NCI-H1092 treated with DMSO at 0.1 percent for 48 hours (cell line): ENCODE results near the gene IGSF21.
A peak's percentile ranks its signal among the peaks of the same experiment; 100 is the strongest.

ENCODE experiments used
- DNase-seq: peaks from one replicate; lab custom pipeline; 2025; lab: John Stamatoyannopoulos, UW

The IGSF21 gene

GRCh38 chr1:18119771-18120377 lies 12.3 kb downstream of the IGSF21 start:
- DNase-seq, result no peak

- DNase-seq, result no peak
These were observed 13.0 kb downstream of the IGSF21 start for GRCh38 chr1:18120638-18121037.

GRCh38 chr1:18121072-18121820 lies 13.6 kb downstream of the IGSF21 start:
- DNase-seq, result no peak

DNA sequence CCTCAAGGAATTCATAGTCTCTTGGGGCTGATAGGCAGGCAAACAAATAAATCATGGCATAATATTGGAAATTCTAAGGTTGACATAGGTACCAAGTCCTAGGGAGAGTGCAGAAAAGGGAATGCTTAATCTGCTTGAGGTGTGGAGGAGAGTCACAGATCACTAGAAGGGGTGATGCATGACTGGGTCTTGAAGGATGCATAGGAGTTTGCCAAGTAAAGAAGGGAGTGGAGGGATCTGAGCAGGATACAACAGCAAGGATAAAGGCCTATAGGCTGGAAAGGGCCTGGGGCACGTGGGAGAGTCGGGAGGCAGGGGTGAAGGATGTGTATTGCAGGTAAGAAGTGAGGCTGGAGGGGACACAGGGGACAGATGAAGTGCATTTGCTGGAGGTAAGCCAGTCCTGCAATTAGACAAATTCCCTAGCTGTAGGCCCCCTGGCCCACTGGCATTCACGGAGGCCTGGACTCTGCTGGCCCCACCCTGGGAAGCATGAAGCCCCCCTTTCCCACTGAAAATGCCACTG lies 15.9 kb downstream of the IGSF21 start:
- no peak for DNase-seq

DNA sequence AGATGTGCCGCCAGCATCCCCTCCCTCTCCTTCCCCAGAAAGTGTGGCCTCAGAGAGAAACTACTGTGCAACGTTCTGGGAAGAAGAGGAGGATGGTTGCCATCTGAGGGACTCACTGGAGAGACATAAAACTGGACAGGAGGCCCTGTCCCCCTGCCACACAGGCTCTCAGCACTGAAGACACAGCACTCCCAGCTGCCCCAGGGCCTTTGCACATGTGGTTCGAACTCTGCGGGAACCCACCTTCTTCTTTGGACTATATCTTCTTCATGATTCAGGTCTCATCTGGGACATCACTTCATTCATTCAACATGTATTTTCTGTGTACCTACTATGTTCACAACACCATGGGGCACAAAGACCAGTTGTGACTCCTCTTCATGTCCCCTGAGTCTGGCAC lies 17.4 kb downstream of the IGSF21 start:
- DNase-seq, result no peak

GRCh38 chr1:18126616-18127015 lies 19.0 kb downstream of the IGSF21 start:
- DNase-seq, result no peak

GRCh38 chr1:18128298-18128697 lies 20.7 kb downstream of the IGSF21 start:
- DNase-seq, result no peak

DNA sequence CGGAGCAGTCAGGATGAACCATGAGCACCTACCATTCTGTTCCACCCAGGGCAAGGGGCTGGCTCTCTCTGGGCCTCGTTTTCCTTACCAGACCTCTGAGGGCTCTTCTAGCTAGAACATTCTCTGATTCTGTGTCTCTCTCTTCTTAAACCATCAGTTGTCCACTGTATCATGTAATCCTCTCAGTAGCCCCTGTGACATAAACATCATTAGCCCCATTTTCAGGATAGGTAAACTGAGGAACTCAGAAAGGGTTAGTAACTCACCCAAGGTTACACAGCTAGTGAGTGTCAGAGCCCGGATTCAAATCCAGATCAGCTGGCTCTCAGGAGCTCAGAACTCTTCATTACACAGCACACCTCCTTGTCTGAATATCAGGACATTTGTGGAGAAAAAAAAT lies 22.8 kb downstream of the IGSF21 start:
- no peak for DNase-seq

DNA sequence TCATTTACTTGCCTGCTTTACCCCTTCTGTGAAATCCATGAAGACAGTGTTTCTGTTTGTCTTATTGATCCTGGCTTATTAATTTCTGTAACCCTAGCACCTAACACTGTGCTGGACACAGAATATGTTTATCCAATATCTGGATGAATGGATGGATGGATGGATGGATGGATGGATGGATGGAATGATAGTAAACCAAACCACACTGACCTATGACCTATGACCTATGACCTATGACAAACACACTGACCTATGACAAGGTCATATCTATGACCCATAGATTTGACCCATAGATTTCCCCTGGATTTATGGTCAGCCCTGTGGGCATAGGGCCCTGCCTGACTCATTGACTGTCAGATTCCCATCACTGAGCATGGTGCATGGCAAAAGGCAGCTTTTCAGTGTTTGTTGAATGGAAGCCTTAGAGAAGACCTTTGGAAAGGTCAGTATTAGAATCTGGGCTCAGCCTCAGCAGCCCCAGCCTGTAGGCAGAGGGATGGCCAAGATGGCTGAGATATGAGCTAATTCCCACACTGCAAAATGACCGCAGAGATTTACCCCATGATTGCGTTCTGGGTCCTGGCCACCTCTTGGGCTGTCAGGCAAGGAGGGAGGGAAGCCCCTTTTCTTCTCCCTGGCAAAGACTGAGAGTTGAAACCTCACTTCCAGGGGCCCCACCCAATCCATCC lies 24.6 kb downstream of the IGSF21 start:
- no peak for DNase-seq

DNA sequence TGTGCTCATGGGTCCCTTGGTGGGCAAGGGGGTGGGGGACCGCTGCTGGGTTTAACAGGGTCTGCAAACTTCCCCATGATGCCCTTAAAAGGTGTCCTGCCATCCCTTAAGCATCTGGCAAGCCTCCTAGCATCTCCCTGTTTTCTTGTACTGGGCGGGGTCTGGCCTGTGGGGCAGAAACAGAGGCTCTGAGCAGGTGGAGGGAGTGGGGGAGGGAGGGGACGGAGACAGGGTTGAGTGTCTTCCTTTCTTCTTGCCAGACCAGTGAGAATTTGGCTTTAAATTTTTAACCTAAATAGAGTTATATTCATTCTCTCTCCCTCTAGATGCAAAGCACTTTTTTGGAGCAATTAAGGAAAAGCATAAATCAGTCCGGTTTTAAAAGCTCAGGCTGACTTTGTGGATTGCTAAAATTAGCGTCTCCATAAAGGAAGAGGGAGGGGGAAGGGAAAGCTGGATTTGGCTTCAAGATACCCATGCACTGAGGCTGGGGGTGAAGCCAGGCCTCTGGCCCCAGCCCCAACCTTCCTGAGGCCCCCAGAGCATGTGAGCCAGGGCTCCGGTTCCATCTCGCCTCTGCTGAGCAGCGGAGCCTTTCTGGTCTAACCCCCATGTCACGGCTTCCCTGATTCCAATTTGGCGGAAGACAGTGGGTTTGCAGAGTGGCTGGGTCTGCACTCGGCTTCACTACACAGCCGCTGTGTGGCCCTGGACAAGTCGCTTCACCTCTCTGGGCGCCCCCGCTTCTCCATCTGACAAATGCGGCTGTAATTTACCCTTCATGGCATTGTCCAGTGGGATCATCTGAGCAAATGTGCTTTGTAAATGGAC lies 25.3 kb downstream of the IGSF21 start:
- DNase-seq, result no peak

DNA sequence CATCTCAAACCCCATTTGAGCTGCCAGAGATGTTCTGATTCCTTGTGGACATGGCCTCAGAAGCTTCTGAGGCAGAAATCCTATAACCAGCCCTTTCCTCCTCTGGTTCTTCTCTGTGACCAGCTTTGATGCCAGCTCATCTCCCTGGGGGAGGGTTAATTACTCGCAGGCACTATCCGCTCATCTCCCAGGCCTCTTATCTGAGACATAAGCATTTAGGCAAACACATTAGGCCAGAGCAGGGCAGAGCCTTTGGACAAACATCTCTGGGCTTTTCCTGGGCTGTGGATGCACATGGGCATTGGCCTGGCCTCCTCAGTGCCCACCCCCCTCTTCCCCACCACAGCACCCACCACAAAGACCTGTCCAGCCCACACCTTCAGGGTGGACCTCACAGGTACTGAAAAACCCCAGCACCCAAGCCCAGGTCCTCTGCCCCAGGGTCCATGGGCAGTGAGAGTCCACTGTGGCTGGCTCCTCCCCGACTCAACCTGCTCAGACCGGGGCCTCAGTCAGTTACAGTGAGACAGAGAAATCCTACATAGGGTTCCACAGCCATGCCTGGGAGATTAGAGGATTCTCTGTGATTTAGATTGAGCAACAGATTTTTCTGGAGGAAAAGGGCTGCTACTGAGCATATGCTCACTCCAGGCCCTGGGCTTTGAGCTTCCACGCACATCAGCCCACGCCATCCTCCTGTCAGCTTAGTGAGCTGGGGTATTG lies 26.9 kb downstream of the IGSF21 start:
- DNase-seq, result peak; percentile 77

DNA sequence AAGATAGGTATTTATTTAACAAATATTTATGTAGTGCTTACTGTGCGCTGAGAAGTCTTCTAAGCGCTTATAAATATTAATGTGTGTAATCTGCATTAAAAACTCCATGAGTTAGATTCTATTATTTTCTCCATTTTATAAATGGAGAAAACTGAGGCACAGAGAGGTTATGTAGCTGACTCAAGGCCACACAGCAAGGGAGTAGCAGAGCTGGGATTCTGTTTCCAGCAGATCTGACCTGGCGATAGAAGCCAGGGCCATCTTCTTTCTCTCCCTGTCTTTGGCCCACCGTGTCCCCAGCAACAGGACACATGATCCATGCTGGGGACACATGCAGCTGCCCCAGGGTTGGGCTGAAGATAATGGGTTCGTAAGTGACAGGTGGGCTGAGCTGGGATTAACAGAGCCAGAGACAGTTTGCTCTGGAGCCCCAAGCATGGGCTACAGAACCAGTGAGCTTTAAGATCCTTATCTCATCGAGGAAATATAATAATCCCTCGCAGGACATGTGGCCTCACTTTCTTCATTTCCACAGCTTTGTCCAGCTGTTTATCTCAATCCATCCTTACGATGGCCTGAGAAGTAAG lies 30.3 kb downstream of the IGSF21 start:
- DNase-seq, result no peak

- no peak for DNase-seq
These were observed 31.8 kb downstream of the IGSF21 start for GRCh38 chr1:18139198-18139981.

GRCh38 chr1:18140411-18140810 lies 32.8 kb downstream of the IGSF21 start:
- DNase-seq, result no peak

- DNase-seq, result no peak
These were observed 34.1 kb downstream of the IGSF21 start for GRCh38 chr1:18141661-18142060.

DNA sequence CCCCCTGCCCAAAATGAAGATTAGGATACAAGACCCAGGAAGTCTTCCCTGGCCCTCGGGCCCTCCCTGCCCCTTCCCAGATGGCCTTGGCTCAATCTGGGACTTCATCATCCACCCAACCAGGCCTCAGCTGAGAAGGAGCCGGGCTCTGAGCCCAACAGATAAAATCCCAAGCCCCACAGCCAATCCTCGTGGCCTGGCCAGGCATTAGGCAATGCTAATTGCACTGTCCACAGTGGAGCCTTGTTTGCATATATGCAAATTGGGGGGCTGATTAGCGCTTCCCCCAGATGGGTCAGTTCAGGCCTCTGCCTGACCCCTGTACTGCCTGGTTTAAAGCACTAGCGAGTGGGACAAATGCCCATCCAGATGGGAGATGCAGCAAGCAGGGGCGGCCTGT lies 34.9 kb downstream of the IGSF21 start:
- no peak for DNase-seq

- no peak for DNase-seq
These were observed 35.4 kb downstream of the IGSF21 start for GRCh38 chr1:18142969-18143368.

- DNase-seq, result no peak
These were observed 36.5 kb downstream of the IGSF21 start for GRCh38 chr1:18144062-18144461.

DNA sequence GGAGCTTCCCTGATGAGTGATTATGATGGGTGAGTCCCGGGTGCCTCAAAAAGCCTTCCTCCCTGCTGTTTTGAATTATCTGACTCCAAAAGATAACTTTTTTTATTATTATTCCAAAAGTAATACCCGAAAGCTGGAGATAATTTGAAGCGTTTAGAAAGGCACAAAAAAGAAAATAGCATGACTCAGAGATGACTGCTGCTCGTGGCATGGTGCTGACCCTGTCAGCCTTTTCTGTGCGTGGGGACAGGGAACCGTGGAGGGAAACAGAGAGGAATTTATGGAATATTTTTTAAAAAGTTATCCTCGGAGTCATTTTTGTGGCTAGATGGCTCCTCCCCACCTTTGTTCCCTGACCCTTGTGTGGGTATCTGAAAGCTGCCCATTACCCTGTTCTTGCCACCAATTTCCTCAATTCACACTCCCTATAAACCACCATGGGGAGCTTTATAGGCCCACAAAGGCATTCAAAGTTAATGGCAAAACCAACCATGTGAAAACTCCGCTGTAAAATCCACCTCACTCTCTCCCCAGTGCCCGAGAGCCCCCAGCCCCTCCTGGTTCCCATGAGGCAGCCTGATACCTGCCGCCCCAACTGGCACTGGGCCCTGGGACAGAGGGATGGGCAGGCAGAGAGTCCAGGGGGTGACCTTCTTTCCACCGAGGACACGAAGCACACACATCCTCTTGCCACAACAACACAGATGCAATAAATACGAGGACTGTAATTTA lies 37.5 kb downstream of the IGSF21 start:
- DNase-seq, result no peak
